SK-N-SH treated with all-trans-retinoic acid at 6 μM for 48 hours (cell line): Measurements from ENCODE around the gene FRMPD2.

Experiments
- ARNTL ChIP-seq: fragments of 450-650 bp; formaldehyde crosslinking; IDR thresholded peaks from 2 replicates; pipeline ENCODE4 v1.5.0; 2020; ENCODE audit warnings: low read depth, mild to moderate bottlenecking, moderate library complexity, borderline replicate concordance
- BACH2 ChIP-seq: fragments of 250-450 bp; sonication (Bioruptor Pico); IDR thresholded peaks from 2 replicates; pipeline ENCODE4 v1.9.0; 2021; ENCODE audit warnings: mild to moderate bottlenecking, borderline replicate concordance
- CSDC2 ChIP-seq: fragments of 250-450 bp; sonication (Bioruptor Pico); IDR thresholded peaks from 2 replicates; pipeline ENCODE4 v1.5.0; 2020; ENCODE audit warnings: mild to moderate bottlenecking, moderate library complexity
- GLIS3 ChIP-seq: fragments of 250-450 bp; sonication (Bioruptor Pico); IDR thresholded peaks from 2 replicates; pipeline ENCODE4 v1.5.0; 2020; ENCODE audit warnings: mild to moderate bottlenecking, moderate library complexity
- OSR1 ChIP-seq: fragments of 250-450 bp; sonication (Bioruptor Pico); IDR thresholded peaks from 2 replicates; pipeline ENCODE4 v1.8.0; 2022; ENCODE audit warnings: moderate library complexity, mild to moderate bottlenecking, inconsistent platforms
- PPARA ChIP-seq: fragments of 250-450 bp; sonication (Bioruptor Pico); IDR thresholded peaks from 2 replicates; pipeline ENCODE4 v1.5.0; 2020; ENCODE audit warnings: mild to moderate bottlenecking, borderline replicate concordance
- SNAI2 ChIP-seq: fragments of 250-450 bp; sonication (Bioruptor Pico); IDR thresholded peaks from 2 replicates; pipeline ENCODE4 v1.5.0; 2020; ENCODE audit warnings: mild to moderate bottlenecking, moderate library complexity
- ZFP3 ChIP-seq: fragments of 250-450 bp; sonication (Bioruptor Pico); IDR thresholded peaks from 2 replicates; pipeline ENCODE4 v1.5.0; 2020; ENCODE audit warnings: mild to moderate bottlenecking, moderate library complexity
- ZNF70 ChIP-seq: fragments of 450-650 bp; formaldehyde crosslinking; IDR thresholded peaks from 2 replicates; pipeline ENCODE4 v1.5.0; 2020; ENCODE audit warnings: mild to moderate bottlenecking, moderate library complexity
- TF ChIP-seq, protein P1 (sequence below): fragments of 250-450 bp; sonication (Bioruptor Pico); IDR thresholded peaks from 2 replicates; pipeline ENCODE4 v1.8.0; 2020; ENCODE audit warnings: mild to moderate bottlenecking, moderate library complexity, borderline replicate concordance
- TF ChIP-seq, protein P2 (sequence below): fragments of 250-450 bp; sonication (Bioruptor Pico); IDR thresholded peaks from 2 replicates; pipeline ENCODE4 v1.8.0; 2021; ENCODE audit warnings: low read depth, mild to moderate bottlenecking, moderate library complexity, borderline replicate concordance
- TF ChIP-seq, protein P3 (sequence below): fragments of 250-450 bp; sonication (Bioruptor Pico); IDR thresholded peaks from 2 replicates; pipeline ENCODE4 v1.5.1; 2020; ENCODE audit warnings: low read depth, mild to moderate bottlenecking, moderate library complexity
- TF ChIP-seq, protein P4 (sequence below): fragments of 250-450 bp; sonication (Bioruptor Pico); IDR thresholded peaks from 2 replicates; pipeline ENCODE4 v1.5.1; 2021; ENCODE audit warnings: mild to moderate bottlenecking, moderate library complexity

DNA sequence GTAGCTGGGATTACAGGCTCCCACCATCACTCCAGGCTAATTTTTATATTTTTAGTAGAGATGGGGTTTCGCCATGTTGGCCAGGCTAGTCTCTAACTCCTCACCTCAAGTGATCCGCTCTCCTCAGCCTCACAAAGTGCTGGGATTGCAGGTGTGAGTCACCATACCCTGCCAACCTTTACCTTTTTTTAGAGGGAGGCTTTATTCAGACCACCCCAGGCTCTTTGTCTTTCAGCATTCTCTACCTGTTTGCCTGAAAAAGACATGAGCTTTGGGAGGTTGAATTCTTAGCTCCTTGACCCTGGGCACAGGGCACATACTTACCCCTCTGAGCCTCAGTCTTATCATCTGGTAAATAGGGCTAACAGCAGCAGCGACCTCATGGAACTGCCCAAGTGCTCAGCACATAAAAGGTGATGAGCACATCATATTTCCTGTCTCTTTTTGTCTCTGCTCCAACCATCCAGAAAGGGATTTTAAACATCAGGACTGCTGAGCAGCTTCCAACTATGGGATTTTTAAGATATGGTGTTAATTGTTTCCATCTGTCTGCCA, 17.0 kb downstream of the FRMPD2 start:
- TF ChIP-seq, protein P1, sequence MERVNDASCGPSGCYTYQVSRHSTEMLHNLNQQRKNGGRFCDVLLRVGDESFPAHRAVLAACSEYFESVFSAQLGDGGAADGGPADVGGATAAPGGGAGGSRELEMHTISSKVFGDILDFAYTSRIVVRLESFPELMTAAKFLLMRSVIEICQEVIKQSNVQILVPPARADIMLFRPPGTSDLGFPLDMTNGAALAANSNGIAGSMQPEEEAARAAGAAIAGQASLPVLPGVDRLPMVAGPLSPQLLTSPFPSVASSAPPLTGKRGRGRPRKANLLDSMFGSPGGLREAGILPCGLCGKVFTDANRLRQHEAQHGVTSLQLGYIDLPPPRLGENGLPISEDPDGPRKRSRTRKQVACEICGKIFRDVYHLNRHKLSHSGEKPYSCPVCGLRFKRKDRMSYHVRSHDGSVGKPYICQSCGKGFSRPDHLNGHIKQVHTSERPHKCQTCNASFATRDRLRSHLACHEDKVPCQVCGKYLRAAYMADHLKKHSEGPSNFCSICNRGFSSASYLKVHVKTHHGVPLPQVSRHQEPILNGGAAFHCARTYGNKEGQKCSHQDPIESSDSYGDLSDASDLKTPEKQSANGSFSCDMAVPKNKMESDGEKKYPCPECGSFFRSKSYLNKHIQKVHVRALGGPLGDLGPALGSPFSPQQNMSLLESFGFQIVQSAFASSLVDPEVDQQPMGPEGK (CRISPR knock-in tag): no peak
- TF ChIP-seq SNAI2 (CRISPR knock-in tag) (no peak), GLIS3 (CRISPR knock-in tag) (no peak), ZFP3 (no peak), ZNF70 (CRISPR knock-in tag) (no peak), PPARA (no peak), CSDC2 (CRISPR knock-in tag) (no peak), OSR1 (no peak), ARNTL (CRISPR knock-in tag) (no peak), BACH2 (CRISPR knock-in tag) (no peak)
- TF ChIP-seq, protein P2, sequence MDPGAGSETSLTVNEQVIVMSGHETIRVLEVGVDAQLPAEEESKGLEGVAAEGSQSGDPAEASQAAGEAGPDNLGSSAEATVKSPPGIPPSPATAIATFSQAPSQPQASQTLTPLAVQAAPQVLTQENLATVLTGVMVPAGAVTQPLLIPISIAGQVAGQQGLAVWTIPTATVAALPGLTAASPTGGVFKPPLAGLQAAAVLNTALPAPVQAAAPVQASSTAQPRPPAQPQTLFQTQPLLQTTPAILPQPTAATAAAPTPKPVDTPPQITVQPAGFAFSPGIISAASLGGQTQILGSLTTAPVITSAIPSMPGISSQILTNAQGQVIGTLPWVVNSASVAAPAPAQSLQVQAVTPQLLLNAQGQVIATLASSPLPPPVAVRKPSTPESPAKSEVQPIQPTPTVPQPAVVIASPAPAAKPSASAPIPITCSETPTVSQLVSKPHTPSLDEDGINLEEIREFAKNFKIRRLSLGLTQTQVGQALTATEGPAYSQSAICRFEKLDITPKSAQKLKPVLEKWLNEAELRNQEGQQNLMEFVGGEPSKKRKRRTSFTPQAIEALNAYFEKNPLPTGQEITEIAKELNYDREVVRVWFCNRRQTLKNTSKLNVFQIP (CRISPR knock-in tag): no peak
- TF ChIP-seq, protein P3, sequence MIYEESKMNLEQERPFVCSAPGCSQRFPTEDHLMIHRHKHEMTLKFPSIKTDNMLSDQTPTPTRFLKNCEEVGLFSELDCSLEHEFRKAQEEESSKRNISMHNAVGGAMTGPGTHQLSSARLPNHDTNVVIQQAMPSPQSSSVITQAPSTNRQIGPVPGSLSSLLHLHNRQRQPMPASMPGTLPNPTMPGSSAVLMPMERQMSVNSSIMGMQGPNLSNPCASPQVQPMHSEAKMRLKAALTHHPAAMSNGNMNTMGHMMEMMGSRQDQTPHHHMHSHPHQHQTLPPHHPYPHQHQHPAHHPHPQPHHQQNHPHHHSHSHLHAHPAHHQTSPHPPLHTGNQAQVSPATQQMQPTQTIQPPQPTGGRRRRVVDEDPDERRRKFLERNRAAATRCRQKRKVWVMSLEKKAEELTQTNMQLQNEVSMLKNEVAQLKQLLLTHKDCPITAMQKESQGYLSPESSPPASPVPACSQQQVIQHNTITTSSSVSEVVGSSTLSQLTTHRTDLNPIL: no peak
- TF ChIP-seq, protein P4, sequence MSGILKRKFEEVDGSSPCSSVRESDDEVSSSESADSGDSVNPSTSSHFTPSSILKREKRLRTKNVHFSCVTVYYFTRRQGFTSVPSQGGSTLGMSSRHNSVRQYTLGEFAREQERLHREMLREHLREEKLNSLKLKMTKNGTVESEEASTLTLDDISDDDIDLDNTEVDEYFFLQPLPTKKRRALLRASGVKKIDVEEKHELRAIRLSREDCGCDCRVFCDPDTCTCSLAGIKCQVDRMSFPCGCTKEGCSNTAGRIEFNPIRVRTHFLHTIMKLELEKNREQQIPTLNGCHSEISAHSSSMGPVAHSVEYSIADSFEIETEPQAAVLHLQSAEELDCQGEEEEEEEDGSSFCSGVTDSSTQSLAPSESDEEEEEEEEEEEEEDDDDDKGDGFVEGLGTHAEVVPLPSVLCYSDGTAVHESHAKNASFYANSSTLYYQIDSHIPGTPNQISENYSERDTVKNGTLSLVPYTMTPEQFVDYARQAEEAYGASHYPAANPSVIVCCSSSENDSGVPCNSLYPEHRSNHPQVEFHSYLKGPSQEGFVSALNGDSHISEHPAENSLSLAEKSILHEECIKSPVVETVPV: no peak
